Naive B cell (primary cell): Measurements from ENCODE around the gene ANO10. TPM values are rescaled to one million over a fixed set of nuclear protein-coding genes. Genes with fewer than 3 reads are reported as not detected.

Experiments
- ATAC-seq, 2 donors: fragments of 150-1000 bp; cut with Tn5 transposase; 2 replicates each; pipeline ENCODE4 v1.10.0; 2021; ENCODE audit warnings: low read depth in 2 of 2, mild to moderate bottlenecking in 2 of 2, moderate library complexity in 2 of 2
- DNase-seq: peaks from one replicate; pipeline ENCODE4 v3.0.0; 2022
- H3K27ac Mint-ChIP-seq, 6 donors: one replicate each; pipeline ENCODE4 v1.8.0; 2020 to 2022; ENCODE audit warnings: mild to moderate bottlenecking in 6 of 6, mixed read lengths in 6 of 6, moderate library complexity in 5 of 6, inconsistent platforms in 2 of 6
- H3K27me3 Mint-ChIP-seq, 3 donors: one replicate each; pipeline ENCODE4 v1.8.0; 2021 to 2022; ENCODE audit warnings: mixed read lengths in 3 of 3, mild to moderate bottlenecking in 1 of 3
- H3K36me3 Mint-ChIP-seq, 2 donors: one replicate each; pipeline ENCODE4 v1.8.0; 2020 to 2022; ENCODE audit warnings: mixed read lengths in 2 of 2, inconsistent platforms in 1 of 2, mild to moderate bottlenecking in 1 of 2
- H3K4me1 Mint-ChIP-seq, 3 donors: one replicate each; pipeline ENCODE4 v1.8.0; 2020 to 2022; ENCODE audit warnings: mixed read lengths in 3 of 3, inconsistent platforms in 1 of 3, mild to moderate bottlenecking in 1 of 3, moderate library complexity in 1 of 3
- H3K4me3 Mint-ChIP-seq, 8 donors: one replicate each; pipeline ENCODE4 v1.8.0; 2020 to 2022; ENCODE audit warnings: mild to moderate bottlenecking in 8 of 8, mixed read lengths in 8 of 8, moderate library complexity in 8 of 8, inconsistent platforms in 2 of 8
- H3K9me3 Mint-ChIP-seq, 7 donors: one replicate each; pipeline ENCODE4 v1.8.0; 2020 to 2022; ENCODE audit warnings: mixed read lengths in 7 of 7, mild to moderate bottlenecking in 5 of 7, inconsistent platforms in 2 of 7, moderate library complexity in 1 of 7
- polyA plus RNA-seq, 6 donors: library from polyadenylated mRNA; unstranded; fragments of 300-500 nt; fragmentation: Illumina TruSeq; gene quantifications; one replicate each; pipeline ENCODE4 v1.2.3, GENCODE V29; 2021; ENCODE audit warnings: low read depth in 6 of 6

ANO10 gene
- polyA plus RNA-seq, 6 donors from 2014 or later = 2.9 to 5.1 (median 3.8) TPM

DNA sequence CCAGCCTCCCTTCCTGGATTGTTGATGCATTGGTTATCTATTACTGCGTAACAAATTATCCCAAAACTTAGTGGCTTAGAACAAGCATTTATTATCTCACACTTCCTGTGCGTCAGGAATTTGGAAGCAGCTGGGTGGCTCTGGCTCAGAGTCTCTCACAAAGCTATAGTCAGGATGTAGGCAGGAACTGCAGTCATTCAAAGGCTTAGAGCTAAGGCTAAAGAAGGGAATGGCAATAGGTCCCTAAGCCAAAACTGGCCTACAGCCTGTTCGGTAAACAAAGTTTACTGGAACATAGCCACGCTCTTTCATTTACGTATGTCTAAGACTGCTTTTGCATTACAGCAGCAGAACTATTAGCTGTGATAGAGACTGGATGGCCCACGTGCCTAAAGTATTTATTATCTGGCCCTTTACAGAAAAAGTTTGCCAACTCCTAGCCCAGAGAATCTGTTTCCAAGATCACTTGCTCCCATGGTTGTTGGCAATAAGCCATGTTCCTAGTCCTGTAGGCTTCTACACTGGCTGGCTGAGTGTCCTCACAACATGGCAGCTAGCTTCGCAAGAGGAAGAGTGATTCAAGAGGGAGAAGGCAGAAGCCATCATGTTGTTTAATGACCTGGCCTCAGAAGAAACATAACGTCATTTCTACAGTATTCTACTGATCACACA, 203.1 kb downstream of the ANO10 start:
- H3K27ac Mint-ChIP-seq = no peak overlapping the region
- no peak overlapping the region for H3K4me3 Mint-ChIP-seq
- no peaks in the 10 kb centered on the region for H3K27me3 Mint-ChIP-seq
- no peak for ATAC-seq
- H3K9me3 Mint-ChIP-seq = peaks cover 0 to 3% (median 0%) of the 10 kb centered on the region in 7 donors
- H3K36me3 Mint-ChIP-seq = peaks cover 0 to 4% of the 10 kb centered on the region in 2 donors
- no peak for DNase-seq
- no peaks in the 10 kb centered on the region for H3K4me1 Mint-ChIP-seq

DNA sequence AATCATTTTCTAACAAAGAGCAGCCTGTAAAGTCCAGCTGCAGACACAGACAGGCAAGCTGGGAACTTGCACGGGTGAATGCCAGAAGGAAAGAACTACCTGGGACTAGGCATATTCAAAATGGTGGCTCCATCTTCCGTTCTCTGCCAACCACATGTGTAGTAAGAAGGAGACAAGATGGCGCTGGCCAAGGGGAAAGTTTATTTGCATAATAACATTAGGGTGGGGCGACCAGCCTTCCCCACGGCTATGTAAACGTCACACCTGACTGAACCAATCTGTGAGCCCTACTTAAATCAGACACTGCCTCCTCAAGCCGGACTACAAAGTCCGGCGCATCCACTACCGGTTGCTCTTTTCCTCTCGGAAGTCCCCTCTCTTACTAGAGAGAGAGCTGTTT, 204.7 kb downstream of the ANO10 start:
- H3K36me3 Mint-ChIP-seq = peaks cover 0 to 4% of the 10 kb centered on the region in 2 donors
- ATAC-seq = no peak
- peaks cover 0 to 3% (median 0%) of the 10 kb centered on the region in 7 donors for H3K9me3 Mint-ChIP-seq
- no peaks in the 10 kb centered on the region for H3K27me3 Mint-ChIP-seq
- DNase-seq = no peak
- H3K4me3 Mint-ChIP-seq = no peak overlapping the region
- no peak overlapping the region for H3K27ac Mint-ChIP-seq
- H3K4me1 Mint-ChIP-seq = no peaks in the 10 kb centered on the region

DNA sequence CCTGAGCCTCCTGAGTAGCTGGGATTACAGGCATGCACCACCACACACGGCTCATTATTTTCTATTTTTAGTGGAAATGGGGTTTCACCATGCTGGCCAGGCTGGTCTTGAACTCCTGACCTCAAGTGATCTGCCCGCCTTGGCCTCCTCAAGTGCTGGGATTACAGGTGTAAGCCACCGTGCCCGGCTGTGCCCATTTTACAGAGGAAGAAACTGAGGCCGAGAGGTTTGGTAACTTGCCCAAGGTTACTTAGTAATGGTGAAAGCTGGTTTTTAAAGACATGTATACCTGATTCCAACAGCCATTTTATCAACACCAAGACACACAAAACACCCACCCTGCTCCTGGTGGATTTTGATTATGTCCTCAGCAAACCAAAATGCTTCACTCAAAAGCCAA, 206.7 kb downstream of the ANO10 start:
- ATAC-seq = no peak
- no peaks in the 10 kb centered on the region for H3K4me1 Mint-ChIP-seq
- H3K27me3 Mint-ChIP-seq = no peaks in the 10 kb centered on the region
- peaks cover 0 to 4% of the 10 kb centered on the region in 2 donors for H3K36me3 Mint-ChIP-seq
- H3K9me3 Mint-ChIP-seq = peaks cover 0 to 3% (median 0%) of the 10 kb centered on the region in 7 donors
- peak overlapping the region in 2 of 6 donors; percentile 27 to 33 for H3K27ac Mint-ChIP-seq
- DNase-seq = no peak
- no peak overlapping the region for H3K4me3 Mint-ChIP-seq

- no peaks in the 10 kb centered on the region for H3K4me1 Mint-ChIP-seq
- DNase-seq (no peak), ATAC-seq (no peak)
- H3K9me3 Mint-ChIP-seq = peaks cover 0 to 3% (median 0%) of the 10 kb centered on the region in 7 donors
- H3K4me3 Mint-ChIP-seq = no peak overlapping the region
- H3K36me3 Mint-ChIP-seq = peaks cover 0 to 4% of the 10 kb centered on the region in 2 donors
- no peak overlapping the region for H3K27ac Mint-ChIP-seq
- H3K27me3 Mint-ChIP-seq = no peaks in the 10 kb centered on the region
Measured at GRCh38 chr3:43413676-43414368, 208.0 kb downstream of the ANO10 start.

DNA sequence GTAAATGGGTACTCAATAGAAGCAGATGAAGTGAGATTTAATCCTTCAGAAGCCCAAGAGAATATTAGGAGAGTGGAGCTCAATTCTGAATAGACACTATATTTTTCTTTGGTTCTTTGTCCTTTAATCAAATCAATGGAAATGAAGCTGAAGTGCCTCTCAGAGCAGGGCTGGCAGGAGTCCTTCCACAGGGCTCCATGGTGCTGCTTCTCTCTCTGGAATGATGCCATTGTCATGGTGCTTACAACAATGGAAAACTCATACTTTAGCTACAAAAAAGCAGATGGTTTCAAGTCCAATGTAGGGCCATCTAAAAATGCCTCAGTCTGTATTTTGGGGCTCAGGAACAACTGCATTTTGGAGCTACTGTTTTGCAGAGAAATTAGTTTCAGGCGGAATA, 210.4 kb downstream of the ANO10 start:
- ATAC-seq (no peak), DNase-seq (no peak)
- H3K36me3 Mint-ChIP-seq = no peaks in the 10 kb centered on the region
- H3K27ac Mint-ChIP-seq = no peak overlapping the region
- H3K9me3 Mint-ChIP-seq = no peaks in the 10 kb centered on the region
- no peaks in the 10 kb centered on the region for H3K4me1 Mint-ChIP-seq
- H3K27me3 Mint-ChIP-seq = no peaks in the 10 kb centered on the region
- H3K4me3 Mint-ChIP-seq = no peak overlapping the region

DNA sequence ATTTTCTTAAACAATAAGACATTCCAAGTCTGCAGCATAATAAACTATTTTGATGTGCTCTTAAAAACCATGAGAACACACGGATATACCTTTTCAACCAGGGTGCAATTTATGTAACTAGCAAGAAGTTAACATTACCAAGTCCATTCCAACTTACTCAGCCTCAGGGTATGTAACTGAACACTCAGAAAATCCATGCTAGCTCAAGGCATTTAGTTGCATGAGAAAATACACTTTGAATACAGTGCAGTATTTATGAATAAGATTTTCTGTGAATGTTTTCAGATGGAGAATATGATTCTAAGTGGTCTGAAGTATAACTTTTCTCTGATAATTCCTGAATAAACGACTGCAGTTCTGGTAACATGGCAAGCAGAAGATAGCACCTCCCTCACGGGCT, 211.2 kb downstream of the ANO10 start:
- H3K36me3 Mint-ChIP-seq = no peaks in the 10 kb centered on the region
- H3K27ac Mint-ChIP-seq = peak overlapping the region in 1 of 6 donors; percentile 14
- H3K9me3 Mint-ChIP-seq = no peaks in the 10 kb centered on the region
- H3K27me3 Mint-ChIP-seq = no peaks in the 10 kb centered on the region
- H3K4me3 Mint-ChIP-seq = no peak overlapping the region
- ATAC-seq = no peak
- DNase-seq = no peak
- H3K4me1 Mint-ChIP-seq = no peaks in the 10 kb centered on the region

GRCh38 chr3:43409506-43409905, 212.3 kb downstream of the ANO10 start:
- no peak overlapping the region for H3K4me3 Mint-ChIP-seq
- no peak for ATAC-seq
- no peak for DNase-seq
- H3K36me3 Mint-ChIP-seq = no peaks in the 10 kb centered on the region
- no peaks in the 10 kb centered on the region for H3K27me3 Mint-ChIP-seq
- H3K4me1 Mint-ChIP-seq = no peaks in the 10 kb centered on the region
- no peaks in the 10 kb centered on the region for H3K9me3 Mint-ChIP-seq
- H3K27ac Mint-ChIP-seq = no peak overlapping the region

GRCh38 chr3:43406643-43407023, 215.2 kb downstream of the ANO10 start:
- no peak for DNase-seq
- H3K9me3 Mint-ChIP-seq = no peaks in the 10 kb centered on the region
- H3K4me3 Mint-ChIP-seq = no peak overlapping the region
- no peak overlapping the region for H3K27ac Mint-ChIP-seq
- H3K36me3 Mint-ChIP-seq = no peaks in the 10 kb centered on the region
- no peak for ATAC-seq
- H3K27me3 Mint-ChIP-seq = no peaks in the 10 kb centered on the region
- no peaks in the 10 kb centered on the region for H3K4me1 Mint-ChIP-seq

DNA sequence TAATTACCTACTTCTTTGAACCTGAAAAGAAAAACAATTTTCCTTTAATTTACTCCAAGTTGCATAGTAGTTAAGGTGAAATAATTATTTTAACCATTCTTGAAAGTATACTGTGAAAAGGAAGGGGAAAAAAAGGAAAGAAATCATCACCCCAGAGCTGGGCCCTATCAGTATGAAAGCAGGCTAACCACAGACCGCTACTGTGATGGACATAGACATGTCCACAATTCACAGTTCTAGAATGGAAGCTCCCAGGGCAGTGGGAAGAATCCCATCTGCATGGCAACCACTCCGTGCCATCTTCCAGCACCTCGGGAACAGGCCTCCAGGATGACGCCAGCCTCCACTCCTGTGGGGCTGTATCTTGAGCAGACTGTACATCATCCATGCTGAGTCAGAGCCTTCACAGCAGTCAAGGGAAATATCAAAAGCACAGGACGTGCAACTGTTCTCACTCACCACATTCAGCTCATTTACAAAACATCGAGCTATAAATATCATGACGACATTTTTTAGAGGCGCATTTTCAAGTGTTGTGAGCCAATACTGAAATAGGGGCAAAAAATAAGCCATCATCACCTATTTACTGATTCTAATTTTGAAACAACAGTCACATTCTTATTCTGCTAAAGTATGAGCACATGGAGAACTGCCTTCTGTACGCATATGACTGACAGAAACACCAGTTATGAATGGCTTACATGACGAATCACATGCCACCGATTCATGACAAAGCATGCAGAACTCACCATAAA, 215.7 kb downstream of the ANO10 start:
- Mint-ChIP-seq H3K4me3 (no peak overlapping the region), H3K36me3 (no peaks in the 10 kb centered on the region), H3K27ac (no peak overlapping the region), H3K4me1 (no peaks in the 10 kb centered on the region), H3K27me3 (no peaks in the 10 kb centered on the region), H3K9me3 (no peaks in the 10 kb centered on the region)
- ATAC-seq (no peak), DNase-seq (no peak)

DNA sequence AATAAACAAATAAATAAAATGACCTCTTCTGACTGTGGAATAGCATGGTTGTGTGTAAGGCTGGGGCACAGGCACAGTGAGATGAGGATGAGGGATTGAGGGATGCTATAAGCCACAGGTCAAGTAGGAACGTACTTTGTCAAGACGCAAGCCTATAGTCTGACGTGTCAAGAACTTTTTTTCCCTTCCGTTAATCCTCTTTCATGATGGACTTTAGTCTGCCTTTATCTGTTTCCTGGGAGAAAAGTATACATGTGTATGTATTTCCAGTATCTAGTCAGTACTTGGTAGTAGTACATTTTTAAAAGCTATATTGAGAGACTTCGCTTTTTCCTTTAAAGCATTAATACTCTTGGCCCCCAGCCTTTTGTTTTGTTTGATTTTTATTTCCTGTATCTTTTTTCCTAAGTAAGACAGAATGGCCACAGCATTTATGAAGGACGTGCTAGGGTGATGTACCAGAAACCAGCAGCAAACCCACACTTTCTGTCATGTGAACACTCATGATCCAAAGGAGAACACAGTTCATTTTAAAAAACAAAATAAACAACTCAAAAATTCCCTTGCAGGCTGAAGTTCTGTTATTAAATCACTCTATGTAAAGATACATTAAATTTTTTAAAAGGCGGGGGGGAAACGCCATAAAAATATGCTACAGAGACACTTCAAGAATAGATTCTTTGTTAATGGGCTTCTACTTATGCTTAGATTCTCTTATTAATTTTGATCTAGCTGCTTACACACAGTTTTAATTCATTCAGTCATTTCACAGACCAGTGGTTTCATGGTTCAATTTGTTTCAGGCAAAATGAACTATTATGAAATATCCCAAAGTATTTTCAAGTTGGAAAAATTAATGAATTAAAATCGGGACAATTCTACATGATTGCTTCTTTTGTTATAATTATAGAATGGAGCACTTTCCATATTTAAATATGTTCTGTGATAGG, 220.8 kb downstream of the ANO10 start:
- no peak overlapping the region for H3K4me3 Mint-ChIP-seq
- H3K27me3 Mint-ChIP-seq = no peaks in the 10 kb centered on the region
- no peak for ATAC-seq
- no peaks in the 10 kb centered on the region for H3K36me3 Mint-ChIP-seq
- no peaks in the 10 kb centered on the region for H3K4me1 Mint-ChIP-seq
- H3K27ac Mint-ChIP-seq = no peak overlapping the region
- no peak for DNase-seq
- no peaks in the 10 kb centered on the region for H3K9me3 Mint-ChIP-seq

- Mint-ChIP-seq H3K27me3 (no peaks in the 10 kb centered on the region), H3K27ac (no peak overlapping the region), H3K4me3 (no peak overlapping the region), H3K36me3 (no peaks in the 10 kb centered on the region), H3K4me1 (no peaks in the 10 kb centered on the region), H3K9me3 (no peaks in the 10 kb centered on the region)
- ATAC-seq (no peak), DNase-seq (no peak)
Measured at GRCh38 chr3:43400167-43400566, 221.6 kb downstream of the ANO10 start.

GRCh38 chr3:43399034-43399433, 222.8 kb downstream of the ANO10 start:
- H3K9me3 Mint-ChIP-seq = no peaks in the 10 kb centered on the region
- DNase-seq = no peak
- H3K27ac Mint-ChIP-seq = no peak overlapping the region
- peaks cover 0 to 6% (median 2%) of the 10 kb centered on the region in 3 donors for H3K4me1 Mint-ChIP-seq
- ATAC-seq = no peak
- H3K4me3 Mint-ChIP-seq = no peak overlapping the region
- H3K27me3 Mint-ChIP-seq = no peaks in the 10 kb centered on the region
- no peaks in the 10 kb centered on the region for H3K36me3 Mint-ChIP-seq

- ATAC-seq (no peak), DNase-seq (no peak)
- peak overlapping the region in 1 of 6 donors; percentile 38 for H3K27ac Mint-ChIP-seq
- H3K4me1 Mint-ChIP-seq = peaks cover 18 to 26% (median 24%) of the 10 kb centered on the region in 3 donors
- no peak overlapping the region for H3K4me3 Mint-ChIP-seq
- H3K36me3 Mint-ChIP-seq = peaks cover 0 to 7% of the 10 kb centered on the region in 2 donors
- H3K27me3 Mint-ChIP-seq = no peaks in the 10 kb centered on the region
- H3K9me3 Mint-ChIP-seq = peaks cover 0 to 7% (median 0%) of the 10 kb centered on the region in 7 donors
Measured at GRCh38 chr3:43394041-43394554, 227.7 kb downstream of the ANO10 start.
